ENCODE data around the gene TNIK.

- TF ChIP-seq POLR2A (IDR thresholded peaks at IDR 0.05) (no peak), POLR2AphosphoS5 (IDR thresholded peaks at IDR 0.05) (no peak)
Observed at GRCh38 chr3:171206283-171206682, 253.9 kb downstream of the TNIK start.

Measured in upper lobe of left lung (tissue), 4 donors.